GM18507 (cell line): ENCODE measurements around the gene PEMT.
"Not testable (repeated sequence)": the region's sequence is repeated elsewhere in the genome, so short reads cannot be mapped to it uniquely, and the experiment has no call there.

Experiments used
- DNase-seq: peaks from one replicate; pipeline ENCODE4 v3.0.0; 2011; ENCODE audit warnings: low read depth; ENCODE audit not compliant: insufficient read length; ENCODE audit errors: extremely low spot score
- FAIRE-seq: peaks from 2 replicates; lab custom pipeline; 2011; peaks lifted over from hg19 to GRCh38; lab: Jason Lieb, UNC

Gene PEMT, protein sequence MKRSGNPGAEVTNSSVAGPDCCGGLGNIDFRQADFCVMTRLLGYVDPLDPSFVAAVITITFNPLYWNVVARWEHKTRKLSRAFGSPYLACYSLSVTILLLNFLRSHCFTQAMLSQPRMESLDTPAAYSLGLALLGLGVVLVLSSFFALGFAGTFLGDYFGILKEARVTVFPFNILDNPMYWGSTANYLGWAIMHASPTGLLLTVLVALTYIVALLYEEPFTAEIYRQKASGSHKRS

DNA sequence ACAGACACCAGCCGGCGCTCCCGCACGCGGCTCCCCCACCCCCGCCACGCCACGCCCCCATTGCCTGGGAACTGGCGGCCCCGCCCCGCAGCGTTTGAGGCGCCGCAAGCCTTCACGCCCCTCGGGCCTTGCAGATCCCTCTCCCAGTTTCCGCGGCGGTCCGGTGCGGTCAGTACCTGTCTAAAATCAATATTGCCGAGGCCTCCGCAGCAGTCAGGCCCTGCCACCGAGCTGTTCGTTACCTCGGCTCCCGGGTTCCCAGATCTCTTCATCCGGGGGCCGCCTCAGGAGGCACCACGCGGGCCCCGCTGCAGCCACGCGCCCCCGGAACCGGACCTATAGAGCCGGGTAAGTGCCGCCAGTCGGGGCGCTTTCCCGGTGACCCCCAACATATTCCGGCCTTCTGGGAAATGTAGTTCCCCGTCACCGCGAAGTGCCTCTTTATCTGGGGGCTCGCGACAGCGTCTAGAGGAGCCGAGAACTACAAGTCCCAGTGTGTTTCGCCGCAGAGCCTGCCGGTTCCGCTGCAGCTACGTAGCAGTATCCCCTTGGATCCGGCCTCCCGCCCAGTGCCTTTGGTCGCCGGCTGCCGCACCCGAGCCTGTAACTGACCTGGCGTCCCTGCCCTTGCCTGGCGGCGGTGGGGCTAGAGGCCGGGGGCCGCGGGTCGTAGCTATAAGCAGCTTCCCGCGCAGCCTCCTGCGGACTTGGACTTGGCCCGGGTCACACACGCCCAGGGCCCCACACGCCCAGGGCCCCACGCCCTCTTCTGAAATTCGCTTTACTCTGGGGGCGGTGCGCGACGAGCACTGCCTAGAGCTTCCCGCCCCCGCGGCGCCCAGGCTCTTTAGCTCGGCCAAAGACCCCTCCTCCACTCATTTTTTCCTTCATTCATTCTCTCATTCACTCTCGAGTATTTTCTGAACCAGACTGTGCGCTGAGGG lies at the start of gene PEMT:
PEMT (minus strand) TSS at position 354 of the 944 bp plus-strand sequence; CDS start at position 272, 82 bp downstream.
- peak; percentile 98 for FAIRE-seq

DNA sequence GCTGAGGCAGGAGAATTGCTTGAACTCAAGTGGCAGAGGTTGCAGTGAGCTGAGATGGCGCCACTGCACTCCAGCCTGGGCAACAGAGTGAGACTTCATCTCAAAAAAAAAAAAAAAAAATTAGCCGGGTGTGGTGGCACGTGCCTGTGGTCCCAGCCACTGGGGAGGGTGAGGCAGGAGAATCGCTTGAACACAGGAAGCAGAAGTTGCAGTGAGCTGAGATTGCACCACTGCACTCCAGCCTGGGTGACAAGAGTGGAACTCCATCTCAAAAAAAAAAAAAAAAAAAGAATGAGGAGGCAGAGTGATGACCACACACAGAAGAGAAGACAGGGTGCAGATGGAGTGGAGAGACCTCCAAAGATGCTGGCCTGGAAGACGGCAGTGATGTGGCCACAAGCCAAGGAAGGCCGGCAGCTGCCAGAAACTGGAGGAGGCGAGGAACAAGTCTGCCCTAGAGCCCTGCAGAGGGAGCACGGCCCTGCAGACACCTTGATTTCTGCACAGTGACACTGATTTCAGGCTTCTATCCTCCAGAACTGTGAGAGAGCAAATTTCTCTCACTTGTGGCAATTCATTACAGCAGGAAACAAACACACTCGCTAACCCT lies 48.3 kb upstream of the PEMT start:
- FAIRE-seq, DNase-seq: not testable (repeated sequence)

More for the DNA sequence above, at the start of gene PEMT:
- peak; percentile 87 for DNase-seq

DNA sequence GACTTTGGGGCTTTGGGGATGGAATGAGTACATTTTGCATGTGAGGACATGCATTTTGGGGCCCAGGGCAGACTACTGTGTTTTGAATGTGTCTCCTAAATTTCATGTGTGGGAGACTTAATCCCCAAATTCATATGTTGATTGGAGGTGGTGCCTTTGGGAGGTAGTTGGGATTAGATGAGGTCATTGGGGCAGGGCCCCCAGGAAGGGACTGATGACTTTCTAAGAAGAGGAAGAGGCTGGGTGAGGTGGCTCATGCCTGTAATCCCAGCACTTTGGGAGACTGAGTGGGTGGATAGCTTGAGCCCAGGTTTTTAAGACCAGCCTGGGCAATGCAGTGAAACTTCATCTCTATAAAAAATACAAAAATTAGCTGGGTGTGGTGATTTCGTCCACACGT lies 47.0 kb upstream of the PEMT start:
- no peak for DNase-seq
- FAIRE-seq: no peak

DNA sequence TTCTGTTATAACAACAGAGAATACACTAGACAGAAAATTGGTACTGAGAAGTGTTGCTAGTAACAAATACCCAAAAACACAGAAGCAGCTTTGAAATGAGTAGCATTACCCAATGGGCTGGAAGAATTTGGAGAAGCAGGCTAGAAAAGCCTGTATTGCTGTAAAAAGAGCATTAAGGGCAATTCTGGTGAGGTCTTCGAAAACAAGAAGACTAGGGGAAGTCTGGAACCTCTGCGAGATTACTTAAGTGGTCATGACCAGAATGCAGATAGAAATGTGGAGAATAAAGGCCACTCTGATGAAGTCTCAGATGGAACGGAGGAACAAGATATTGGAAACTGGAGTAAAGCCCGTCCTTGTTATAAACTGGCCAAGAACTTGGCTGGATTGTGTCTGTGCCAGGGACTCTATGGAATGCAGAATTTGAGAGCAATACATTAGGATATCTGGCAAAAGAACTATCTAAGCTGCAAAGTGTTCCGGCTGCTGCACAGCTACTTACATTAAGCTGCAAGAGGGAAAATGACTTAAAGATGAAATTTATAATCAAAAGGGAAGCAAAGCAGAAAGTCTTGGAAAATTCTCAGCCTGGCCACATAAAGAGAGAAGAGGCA lies 44.9 kb upstream of the PEMT start:
- no peak for DNase-seq
- FAIRE-seq: no peak

DNA sequence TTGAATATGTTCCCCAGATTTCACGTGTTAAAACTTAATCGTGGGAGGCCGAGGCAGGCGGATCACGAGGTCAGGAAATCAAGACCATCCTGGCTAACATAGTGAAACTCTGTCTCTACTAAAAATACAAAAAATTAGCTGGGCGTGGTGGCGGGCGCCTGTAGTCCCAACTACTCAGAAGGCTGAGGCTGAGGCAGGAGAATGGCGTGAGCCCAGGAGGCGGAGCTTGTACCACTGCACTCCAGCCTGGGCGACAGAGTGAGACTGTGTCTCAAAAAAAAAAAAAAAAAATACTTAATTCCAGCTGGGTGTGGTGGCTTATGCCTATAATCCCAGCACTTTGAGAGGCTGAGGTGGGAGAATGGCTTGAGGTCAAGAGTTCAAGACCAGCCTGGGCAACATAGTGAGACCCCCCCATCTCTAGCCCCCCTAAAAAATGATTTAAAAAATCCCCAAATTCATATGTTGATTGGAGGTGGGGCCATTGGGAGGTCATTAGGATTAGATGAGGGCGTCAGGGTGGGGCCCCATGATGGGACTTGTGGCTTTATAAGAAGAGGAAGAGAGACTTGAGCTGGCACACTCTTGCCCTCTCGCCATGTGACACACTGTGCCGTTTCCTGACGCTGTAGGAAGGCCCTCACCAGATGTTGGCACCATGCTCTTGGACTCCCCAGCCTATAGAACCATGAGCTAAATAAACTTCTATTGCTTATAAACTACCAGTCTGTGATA lies 44.2 kb upstream of the PEMT start:
- not testable (repeated sequence) for FAIRE-seq, DNase-seq

DNA sequence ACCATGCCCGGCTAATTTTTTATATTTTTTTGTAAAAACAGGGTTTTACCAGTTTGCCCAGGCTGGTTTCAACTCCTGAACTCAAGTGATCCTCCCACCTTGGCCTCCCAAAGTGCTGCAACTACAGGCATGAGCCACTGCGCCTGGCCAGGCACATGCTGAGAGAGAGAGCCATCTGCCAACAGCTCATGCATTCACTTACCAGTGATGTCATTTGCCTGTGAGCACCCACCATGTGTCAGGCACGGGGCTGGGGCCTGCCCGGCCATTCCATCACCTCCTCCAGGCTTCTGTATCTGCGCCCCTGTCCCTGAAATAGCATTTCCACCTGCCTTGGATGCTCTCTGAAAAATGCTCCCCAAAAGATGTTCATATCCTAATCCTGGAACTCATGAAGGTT lies 43.6 kb upstream of the PEMT start:
- FAIRE-seq (no peak), DNase-seq (no peak)

DNA sequence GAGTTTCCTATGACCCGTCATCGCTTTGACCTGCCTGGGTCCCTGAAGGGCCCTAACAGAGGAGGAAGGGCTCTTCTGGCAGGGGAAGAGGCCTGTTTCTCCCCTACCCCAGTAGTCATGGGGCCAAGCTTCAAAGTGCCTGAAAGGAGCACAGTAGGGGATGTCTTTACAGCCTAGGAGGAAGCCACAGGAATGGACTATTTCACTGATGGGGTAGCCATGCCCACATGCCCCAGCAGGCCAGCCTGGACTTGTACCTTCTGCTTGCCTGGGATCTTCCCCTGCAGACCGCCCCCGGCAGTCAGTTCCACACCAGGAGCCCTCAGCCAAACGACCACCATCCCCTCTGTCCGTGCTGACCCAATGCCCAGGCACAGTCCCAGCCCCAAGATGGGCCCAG lies 41.8 kb upstream of the PEMT start:
- FAIRE-seq: no peak

DNA sequence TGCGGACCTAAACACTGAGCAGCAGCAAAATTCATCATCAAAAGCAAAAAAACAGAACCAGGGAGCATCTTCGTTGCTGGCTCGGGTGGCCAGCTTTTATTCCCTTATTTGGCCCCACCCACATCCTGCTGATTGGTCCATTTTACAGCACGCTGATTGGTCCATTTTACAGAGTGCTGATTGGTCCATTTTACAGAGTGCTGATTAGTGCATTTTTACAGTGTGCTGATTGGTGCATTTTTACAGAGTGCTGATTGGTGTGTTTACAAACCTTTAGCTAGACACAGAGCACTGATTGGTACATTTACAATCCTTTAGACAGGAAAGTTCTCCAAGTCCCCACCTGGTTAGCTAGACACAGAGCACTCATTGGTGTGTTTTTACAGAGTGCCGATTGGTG lies 41.2 kb upstream of the PEMT start:
- not testable (repeated sequence) for DNase-seq, FAIRE-seq

More for the DNA sequence above, 41.8 kb upstream of the PEMT start:
- no peak for DNase-seq

DNA sequence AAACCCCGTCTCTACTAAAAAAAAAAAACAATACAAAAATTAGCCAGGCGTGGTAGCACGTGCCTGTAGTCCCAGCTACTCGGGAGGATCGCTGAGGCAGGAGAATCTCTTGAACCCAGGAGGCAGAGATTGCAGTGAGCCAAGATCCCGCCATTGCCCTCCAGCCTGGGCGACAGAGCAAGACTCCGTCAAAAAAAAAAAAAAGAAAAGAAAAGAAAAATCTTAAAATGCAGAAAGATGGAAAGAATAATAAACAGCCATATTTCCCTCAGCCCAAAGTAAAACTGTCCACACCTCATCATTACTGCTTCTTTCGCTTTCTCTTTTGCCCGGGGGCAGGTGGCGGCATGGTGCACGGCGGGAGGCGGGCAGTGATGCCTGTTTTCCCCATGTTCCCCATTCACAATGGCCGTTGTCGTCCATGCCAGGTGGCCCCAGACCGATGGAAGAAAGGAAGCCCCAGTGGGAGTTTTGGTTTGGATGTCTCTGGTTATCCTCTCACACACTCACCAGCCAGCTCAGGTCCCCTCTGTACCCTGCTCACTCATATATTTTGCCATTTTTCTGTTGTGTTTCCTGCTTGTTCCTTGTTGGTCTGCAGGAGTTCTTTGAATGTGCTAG lies 37.0 kb upstream of the PEMT start:
- peak; percentile 88 for FAIRE-seq
- peak; percentile 45 for DNase-seq

DNA sequence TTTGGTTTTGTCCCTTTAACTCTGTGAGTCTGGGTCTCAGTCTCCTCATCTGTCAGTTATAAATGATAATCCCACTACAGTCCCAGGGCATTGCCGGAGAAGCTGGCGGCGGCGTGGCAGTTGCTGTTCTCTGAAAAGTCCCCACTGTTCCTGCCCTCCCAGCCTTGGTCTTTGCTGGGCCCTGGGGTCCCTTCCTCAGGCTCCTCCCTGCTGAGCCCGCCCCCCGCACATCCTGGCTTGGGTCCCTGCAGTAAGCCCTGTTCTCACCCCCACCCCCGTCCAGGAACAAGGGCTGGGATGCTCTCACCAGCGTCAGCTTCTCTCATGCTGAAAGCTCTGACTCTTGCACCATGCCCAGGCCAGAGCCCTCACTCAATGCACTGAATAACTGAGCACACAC lies 35.3 kb upstream of the PEMT start:
- FAIRE-seq (no peak), DNase-seq (no peak)

DNA sequence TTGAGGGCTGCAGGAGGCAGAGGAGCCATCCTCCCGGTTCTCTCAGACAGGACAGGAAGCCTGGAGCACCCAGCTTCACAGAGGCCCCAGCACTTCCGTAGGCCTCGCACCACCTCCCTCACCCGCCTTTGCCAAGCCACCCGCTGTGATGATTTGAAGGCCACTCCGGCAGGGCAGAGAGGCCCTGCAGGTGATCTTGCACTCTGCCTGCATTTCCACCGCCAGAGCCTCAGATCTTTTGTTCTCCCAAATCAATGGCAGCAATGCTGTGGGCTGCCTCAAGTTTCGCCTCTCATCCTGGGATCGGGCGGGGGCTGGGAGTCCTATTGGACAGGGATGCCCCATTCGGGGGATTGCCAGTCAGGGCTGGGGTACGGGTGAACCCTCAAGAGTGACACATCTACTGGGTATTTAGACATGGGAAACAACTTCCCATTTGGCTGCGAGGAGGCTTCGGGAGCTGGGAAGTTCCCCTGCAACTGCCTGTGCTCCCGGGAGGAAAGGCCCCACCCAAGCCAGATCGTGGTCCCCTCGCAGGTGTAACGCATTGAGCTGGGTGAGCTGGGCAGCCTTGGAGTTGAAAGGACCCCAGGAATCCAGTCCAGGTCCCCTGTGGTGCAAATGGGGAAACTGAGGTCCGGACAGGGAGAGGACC lies 34.8 kb upstream of the PEMT start:
- DNase-seq: no peak
- no peak for FAIRE-seq

DNA sequence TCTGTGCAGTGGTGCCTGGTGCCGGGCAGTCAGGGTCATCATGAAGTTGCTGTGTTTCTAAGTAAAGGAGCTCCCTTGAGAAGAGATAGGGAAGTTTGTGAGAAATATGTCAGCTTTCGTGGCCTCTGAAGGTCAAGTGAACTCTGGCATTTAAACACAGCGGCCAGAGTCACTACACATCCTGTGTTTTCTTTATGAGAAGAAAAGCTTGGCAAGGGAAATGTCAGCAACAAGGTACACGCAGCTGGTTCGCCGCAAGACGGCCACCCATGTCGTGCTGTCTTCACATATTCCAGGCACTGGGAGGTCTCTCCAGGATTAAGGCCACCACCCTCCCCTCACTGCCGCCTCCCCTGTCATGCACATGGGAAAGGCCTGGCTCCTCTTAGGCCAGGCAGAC lies 33.2 kb upstream of the PEMT start:
- FAIRE-seq (no peak), DNase-seq (no peak)

DNA sequence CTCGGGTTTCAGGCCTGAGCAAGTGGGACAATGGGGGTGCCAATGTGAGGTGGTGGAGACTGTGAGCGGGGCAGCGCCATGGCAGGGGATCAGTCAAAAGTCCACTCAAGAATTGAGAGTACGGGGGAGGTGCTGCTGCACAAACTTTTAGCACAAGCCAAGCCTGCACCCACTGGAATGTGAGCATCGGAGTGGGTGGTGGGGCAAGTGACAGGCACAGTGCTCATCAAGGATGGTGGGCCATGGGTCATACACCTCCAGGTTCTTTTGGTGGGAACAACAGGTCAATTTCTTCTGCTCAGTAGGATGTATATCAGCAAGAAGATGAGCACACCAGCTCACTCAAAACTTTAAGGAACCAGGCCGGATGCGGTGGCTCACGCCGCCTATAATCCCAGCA lies 32.4 kb upstream of the PEMT start:
- FAIRE-seq: no peak
- no peak for DNase-seq

DNA sequence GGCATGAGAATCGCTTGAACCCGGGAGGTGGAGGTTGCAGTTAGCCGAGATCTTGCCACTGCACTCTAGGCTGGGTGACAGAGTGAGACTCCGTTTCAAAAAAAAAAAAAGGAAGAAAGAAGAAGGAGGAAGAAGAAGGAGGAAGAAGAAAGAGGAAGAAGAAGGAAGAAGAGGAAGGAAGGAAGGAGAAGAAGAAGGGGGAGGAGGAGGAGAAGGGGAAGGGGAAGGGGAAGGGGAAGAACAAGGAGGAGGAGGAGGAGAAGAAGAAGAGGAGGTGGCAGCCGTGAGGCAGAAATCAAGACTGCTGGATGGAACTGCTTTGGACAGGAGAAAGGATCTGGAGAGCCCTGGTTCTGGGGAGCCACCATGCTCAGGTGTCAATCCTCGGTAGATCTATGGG lies 29.7 kb upstream of the PEMT start:
- DNase-seq (no peak), FAIRE-seq (no peak)

DNA sequence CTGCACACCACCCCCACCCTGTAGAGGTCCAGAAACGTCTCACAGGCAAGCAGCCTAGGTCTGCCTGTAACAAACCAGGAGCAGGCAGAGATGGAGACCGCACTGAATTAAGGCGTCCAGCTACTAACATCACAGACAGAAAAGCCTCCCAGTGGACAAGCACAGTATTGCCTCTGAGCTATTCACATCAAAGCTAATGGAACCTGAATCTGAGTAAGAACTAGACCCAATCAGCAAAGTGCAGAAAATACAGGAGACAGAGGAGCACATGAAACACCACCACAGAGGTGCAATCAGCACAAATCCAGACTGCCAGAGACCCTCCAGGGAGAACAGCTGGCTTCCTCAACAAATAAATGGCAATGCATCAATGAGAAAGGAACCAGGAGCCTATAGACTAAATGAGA lies 22.2 kb upstream of the PEMT start:
- DNase-seq (no peak), FAIRE-seq (peak; percentile 80)

DNA sequence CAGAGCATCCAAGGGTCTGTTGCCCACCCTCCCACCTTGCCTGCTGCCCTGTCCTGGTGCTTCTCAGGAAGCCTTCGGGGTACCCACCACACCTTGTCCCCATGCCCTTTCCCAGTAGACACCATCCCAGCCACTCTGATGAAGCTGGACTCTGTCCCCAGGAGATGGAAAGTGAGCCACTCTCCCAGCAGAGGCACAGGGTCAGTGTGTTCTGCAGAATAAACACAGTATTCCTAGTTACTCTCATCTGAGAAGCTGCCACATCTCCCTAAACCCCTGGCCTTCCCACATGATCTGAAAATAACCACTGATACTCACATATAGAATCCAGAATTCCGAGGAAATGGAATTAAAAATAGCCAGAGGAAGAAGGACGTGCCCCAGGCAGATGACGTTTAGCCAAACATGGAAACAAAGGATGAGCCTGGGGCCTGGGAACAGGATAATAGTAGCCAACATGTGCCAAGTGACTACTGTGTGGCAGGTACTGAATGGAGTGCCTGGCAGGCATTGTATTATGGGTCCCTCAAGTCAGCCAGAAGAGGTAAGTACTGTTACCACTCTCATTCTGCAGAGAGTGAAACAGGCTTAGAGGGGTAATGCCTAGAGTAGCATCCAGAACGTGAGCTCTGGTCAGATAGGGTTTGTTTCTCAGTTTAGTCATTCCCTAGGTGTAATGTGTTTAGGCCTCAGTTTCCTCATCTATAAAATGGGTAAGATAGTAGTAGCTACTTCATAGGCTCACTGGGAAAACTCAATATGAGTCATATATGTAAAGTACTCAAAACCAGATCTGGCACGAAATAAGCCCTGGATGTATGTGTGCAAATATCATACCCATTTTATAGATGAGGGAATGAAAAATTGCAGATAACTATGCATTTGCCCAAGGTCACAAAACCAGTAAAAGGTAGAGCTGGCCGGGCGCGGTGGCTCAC lies 20.8 kb upstream of the PEMT start:
- FAIRE-seq (no peak), DNase-seq (no peak)

DNA sequence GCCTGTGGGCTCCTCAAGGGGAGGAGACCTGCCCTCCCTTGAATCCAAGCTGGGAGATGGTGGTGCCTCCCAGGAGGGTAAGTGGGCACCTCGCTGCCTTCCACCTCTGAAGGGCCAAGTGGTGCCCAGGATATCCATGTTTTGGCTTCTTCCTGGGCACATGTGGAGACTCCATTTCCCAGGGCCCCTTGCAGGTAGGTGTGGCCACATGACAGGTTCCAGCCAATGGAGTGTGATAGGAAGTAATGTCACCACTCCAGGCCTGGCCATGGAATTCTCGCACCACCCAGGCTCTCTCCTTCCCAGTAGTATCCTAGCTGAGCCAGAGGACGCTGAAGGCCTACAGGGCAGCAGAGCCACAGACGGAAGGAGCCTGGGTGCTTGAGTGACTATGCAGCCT lies 17.6 kb upstream of the PEMT start:
- FAIRE-seq: no peak
- no peak for DNase-seq
